HEK293 (cell line): ENCODE measurements around the gene MED13L.

ENCODE experiments used
- CTCF ChIA-PET: fragments of 350-600 bp; formaldehyde crosslinking; extraction: SDS; loops from one replicate; lab custom pipeline; 2021; ENCODE audit warnings: antibody characterized with exemption; lab: Yijun Ruan, JAX
- POLR2A ChIA-PET: fragments of 300-600 bp; formaldehyde crosslinking; extraction: SDS; loops from one replicate; lab custom pipeline; 2020; ENCODE audit warnings: antibody characterized with exemption, inconsistent platforms; lab: Yijun Ruan, JAX
- H3K27ac ChIP-seq: fragments of 200-500 bp; sonication (Bioruptor generic); 2 replicates; pipeline ENCODE4 v1.5.1; 2014; ENCODE audit warnings: low read depth, low read length, control low read depth, inconsistent platforms; ENCODE audit errors: extremely low read depth
- H3K36me3 ChIP-seq, 2 experiments: fragments of 200-500 bp in 1 of 2; sonication (Bioruptor generic) in 1 of 2; 1 replicate in 1 of 2; 2 replicates in 1 of 2; pipeline ENCODE4 v1.5.1; 2014 to 2017; ENCODE audit warnings: inconsistent platforms in 2 of 2, low read length in 2 of 2; ENCODE audit not compliant: control insufficient read depth in 2 of 2, insufficient read depth in 1 of 2
- H3K4me1 ChIP-seq: fragments of 200-500 bp; sonication (Bioruptor generic); 2 replicates; pipeline ENCODE4 v1.5.1; 2014; ENCODE audit warnings: mild to moderate bottlenecking, low read length, inconsistent platforms; ENCODE audit not compliant: control insufficient read depth, insufficient read depth
- H3K4me3 ChIP-seq: 2 replicates; pipeline ENCODE4 v1.5.1; 2011; ENCODE audit warnings: low read depth, mild to moderate bottlenecking, control low read depth, low read length, moderate library complexity
- H3K9me3 ChIP-seq: fragments of 200-500 bp; sonication (Bioruptor generic); 2 replicates; pipeline ENCODE4 v1.5.1; 2014; ENCODE audit warnings: low read depth, low read length, inconsistent platforms; ENCODE audit not compliant: control insufficient read depth, insufficient read depth
- ATF2 ChIP-seq: fragments of 450-650 bp; formaldehyde crosslinking; IDR thresholded peaks from 2 replicates; pipeline ENCODE4 v1.5.1; 2016; ENCODE audit warnings: missing biosample characterization, missing genetic modification characterization, low read depth
- EGR2 ChIP-seq: fragments of 450-650 bp; formaldehyde crosslinking; IDR thresholded peaks from 2 replicates; pipeline ENCODE4 v1.5.1; 2016; ENCODE audit warnings: low read depth, missing biosample characterization, missing genetic modification characterization
- GLI2 ChIP-seq: fragments of 450-650 bp; formaldehyde crosslinking; IDR thresholded peaks from 2 replicates; pipeline ENCODE4; 2017; ENCODE audit warnings: missing biosample characterization, missing genetic modification characterization, low read depth, borderline replicate concordance
- HIC1 ChIP-seq: fragments of 450-650 bp; formaldehyde crosslinking; IDR thresholded peaks from 2 replicates; pipeline ENCODE4 v1.5.1; 2016; ENCODE audit warnings: missing biosample characterization, missing genetic modification characterization
- MEIS1 ChIP-seq: sonication (generic); formaldehyde crosslinking; IDR thresholded peaks from 2 replicates; pipeline ENCODE4 v1.8.1; 2022; ENCODE audit warnings: missing genetic modification reagents, mild to moderate bottlenecking, borderline replicate concordance
- ZFP41 ChIP-seq: fragments of 450-650 bp; formaldehyde crosslinking; IDR thresholded peaks from 2 replicates; pipeline ENCODE4 v1.5.1; 2016; ENCODE audit warnings: missing biosample characterization, missing genetic modification characterization, borderline replicate concordance
- ZNF121 ChIP-seq: fragments of 450-650 bp; formaldehyde crosslinking; IDR thresholded peaks from 2 replicates; pipeline ENCODE4 v1.5.1; 2016; ENCODE audit warnings: missing biosample characterization, missing genetic modification characterization
- ZNF16 ChIP-seq: fragments of 450-650 bp; formaldehyde crosslinking; IDR thresholded peaks from 2 replicates; pipeline ENCODE4 v1.5.1; 2016; ENCODE audit warnings: low read depth, missing biosample characterization, missing genetic modification characterization
- ZNF19 ChIP-seq: fragments of 450-650 bp; formaldehyde crosslinking; IDR thresholded peaks from 2 replicates; pipeline ENCODE4; 2016; ENCODE audit warnings: missing biosample characterization, missing genetic modification characterization, low read depth
- ZNF239 ChIP-seq: fragments of 450-650 bp; formaldehyde crosslinking; IDR thresholded peaks from 2 replicates; pipeline ENCODE4 v1.5.1; 2016; ENCODE audit warnings: missing biosample characterization, missing genetic modification characterization
- ZNF501 ChIP-seq: fragments of 450-650 bp; formaldehyde crosslinking; IDR thresholded peaks from 2 replicates; pipeline ENCODE4 v1.5.1; 2016; ENCODE audit warnings: missing biosample characterization, missing genetic modification characterization
- ZNF585B ChIP-seq: fragments of 450-650 bp; formaldehyde crosslinking; IDR thresholded peaks from 2 replicates; pipeline ENCODE4 v1.5.1; 2016; ENCODE audit warnings: missing biosample characterization, missing genetic modification characterization
- ZNF626 ChIP-seq: fragments of 450-650 bp; sonication (Bioruptor Pico); formaldehyde crosslinking; IDR thresholded peaks from 2 replicates; pipeline ENCODE4 v1.5.1; 2018; ENCODE audit warnings: missing biosample characterization, missing genetic modification characterization, inconsistent platforms
- ZNF677 ChIP-seq: fragments of 450-650 bp; IDR thresholded peaks from 2 replicates; pipeline ENCODE4 v1.5.0; 2018; ENCODE audit warnings: missing biosample characterization, mild to moderate bottlenecking, missing genetic modification characterization, moderate library complexity
- TF ChIP-seq, protein P1 (sequence below): fragments of 450-650 bp; formaldehyde crosslinking; IDR thresholded peaks from 2 replicates; pipeline ENCODE4 v1.5.1; 2016; ENCODE audit warnings: missing biosample characterization, missing genetic modification characterization
- TF ChIP-seq, protein P2 (sequence below): fragments of 450-650 bp; formaldehyde crosslinking; IDR thresholded peaks from 2 replicates; pipeline ENCODE4 v1.5.1; 2016; ENCODE audit warnings: missing biosample characterization, missing genetic modification characterization
- TF ChIP-seq, protein P3 (sequence below): fragments of 450-650 bp; formaldehyde crosslinking; IDR thresholded peaks from 2 replicates; pipeline ENCODE4 v1.5.1; 2016; ENCODE audit warnings: missing biosample characterization, missing genetic modification characterization
- TF ChIP-seq, protein P4 (sequence below): fragments of 450-650 bp; formaldehyde crosslinking; IDR thresholded peaks from 2 replicates; pipeline ENCODE4 v1.5.1; 2016; ENCODE audit warnings: missing biosample characterization, missing genetic modification characterization

The MED13L gene

DNA sequence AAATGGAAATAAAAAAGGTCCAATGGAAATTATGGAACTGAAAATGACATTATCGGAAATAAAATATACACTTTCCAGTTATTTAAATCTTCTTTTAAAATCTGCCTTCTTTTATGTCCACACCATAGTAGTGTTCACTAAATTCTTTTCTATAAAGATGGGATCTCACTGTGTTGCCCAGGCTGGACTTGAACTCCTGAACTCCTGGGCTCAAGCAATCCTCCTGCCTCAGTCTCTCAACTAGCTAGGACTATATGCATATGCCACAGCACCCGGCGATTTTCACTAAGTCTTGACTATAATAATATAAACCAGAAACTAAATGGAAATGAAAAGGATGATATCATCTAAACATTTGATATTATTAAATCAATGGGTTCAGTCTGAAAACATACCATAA, 188.4 kb downstream of the MED13L start:
- Histone ChIP-seq H3K36me3 (no peaks in the 10 kb centered on the region), H3K9me3 (no peaks in the 10 kb centered on the region), H3K4me3 (no peak overlapping the region), H3K4me1 (peaks cover 20% of the 10 kb centered on the region), H3K27ac (no peak overlapping the region)
- POLR2A ChIA-PET, result no interaction called here
- CTCF ChIA-PET, result interaction anchor here (0.6 to 1.4 kb wide), 3 partner anchors 22 to 909 kb away, joined by 3 to 4 read pairs (median 4); no protein-coding TSS in a partner anchor
- TF ChIP-seq, protein P1, sequence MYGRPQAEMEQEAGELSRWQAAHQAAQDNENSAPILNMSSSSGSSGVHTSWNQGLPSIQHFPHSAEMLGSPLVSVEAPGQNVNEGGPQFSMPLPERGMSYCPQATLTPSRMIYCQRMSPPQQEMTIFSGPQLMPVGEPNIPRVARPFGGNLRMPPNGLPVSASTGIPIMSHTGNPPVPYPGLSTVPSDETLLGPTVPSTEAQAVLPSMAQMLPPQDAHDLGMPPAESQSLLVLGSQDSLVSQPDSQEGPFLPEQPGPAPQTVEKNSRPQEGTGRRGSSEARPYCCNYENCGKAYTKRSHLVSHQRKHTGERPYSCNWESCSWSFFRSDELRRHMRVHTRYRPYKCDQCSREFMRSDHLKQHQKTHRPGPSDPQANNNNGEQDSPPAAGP (tag by site-specific recombination), result no peak
- peak; percentile 50; the same call in 1 of the 2 replicates for TF ChIP-seq ZNF121 (tag by site-specific recombination)

GRCh38 chr12:116087962-116088361, 189.5 kb downstream of the MED13L start:
- Histone ChIP-seq H3K4me3 (no peak overlapping the region), H3K36me3 (no peaks in the 10 kb centered on the region; a peak in 1 of 3 replicates), H3K9me3 (no peaks in the 10 kb centered on the region), H3K4me1 (peaks cover 15% of the 10 kb centered on the region)
- CTCF ChIA-PET, result interaction anchor here (1.4 kb wide), 1 partner anchor 21 kb away, joined by 4 read pairs; no protein-coding TSS in a partner anchor
- POLR2A ChIA-PET, result interaction anchor here (0.6 kb wide), 1 partner anchor 289 kb away, joined by 3 read pairs; no protein-coding TSS in a partner anchor
- TF ChIP-seq ZNF19 (tag by site-specific recombination), result no peak
- 0 out of 2 replicates have a peak, but pooled peaks have one; percentile 22 for TF ChIP-seq EGR2
- TF ChIP-seq, protein P2, sequence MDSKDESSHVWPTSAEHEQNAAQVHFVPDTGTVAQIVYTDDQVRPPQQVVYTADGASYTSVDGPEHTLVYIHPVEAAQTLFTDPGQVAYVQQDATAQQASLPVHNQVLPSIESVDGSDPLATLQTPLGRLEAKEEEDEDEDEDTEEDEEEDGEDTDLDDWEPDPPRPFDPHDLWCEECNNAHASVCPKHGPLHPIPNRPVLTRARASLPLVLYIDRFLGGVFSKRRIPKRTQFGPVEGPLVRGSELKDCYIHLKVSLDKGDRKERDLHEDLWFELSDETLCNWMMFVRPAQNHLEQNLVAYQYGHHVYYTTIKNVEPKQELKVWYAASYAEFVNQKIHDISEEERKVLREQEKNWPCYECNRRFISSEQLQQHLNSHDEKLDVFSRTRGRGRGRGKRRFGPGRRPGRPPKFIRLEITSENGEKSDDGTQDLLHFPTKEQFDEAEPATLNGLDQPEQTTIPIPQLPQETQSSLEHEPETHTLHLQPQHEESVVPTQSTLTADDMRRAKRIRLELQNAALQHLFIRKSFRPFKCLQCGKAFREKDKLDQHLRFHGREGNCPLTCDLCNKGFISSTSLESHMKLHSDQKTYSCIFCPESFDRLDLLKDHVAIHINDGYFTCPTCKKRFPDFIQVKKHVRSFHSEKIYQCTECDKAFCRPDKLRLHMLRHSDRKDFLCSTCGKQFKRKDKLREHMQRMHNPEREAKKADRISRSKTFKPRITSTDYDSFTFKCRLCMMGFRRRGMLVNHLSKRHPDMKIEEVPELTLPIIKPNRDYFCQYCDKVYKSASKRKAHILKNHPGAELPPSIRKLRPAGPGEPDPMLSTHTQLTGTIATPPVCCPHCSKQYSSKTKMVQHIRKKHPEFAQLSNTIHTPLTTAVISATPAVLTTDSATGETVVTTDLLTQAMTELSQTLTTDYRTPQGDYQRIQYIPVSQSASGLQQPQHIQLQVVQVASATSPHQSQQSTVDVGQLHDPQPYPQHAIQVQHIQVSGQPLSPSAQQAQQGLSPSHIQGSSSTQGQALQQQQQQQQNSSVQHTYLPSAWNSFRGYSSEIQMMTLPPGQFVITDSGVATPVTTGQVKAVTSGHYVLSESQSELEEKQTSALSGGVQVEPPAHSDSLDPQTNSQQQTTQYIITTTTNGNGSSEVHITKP, result 0 out of 2 replicates have a peak, but pooled peaks have one; percentile 7
- TF ChIP-seq, all 188 proteins: peak for 2
- no peak overlapping the region for H3K27ac ChIP-seq

GRCh38 chr12:116087399-116087798, 190.1 kb downstream of the MED13L start:
- ChIA-PET POLR2A (no interaction called here), CTCF (interaction anchor here (1.3 kb wide), 1 partner anchor 149 kb away, joined by 6 read pairs; no protein-coding TSS in a partner anchor)
- no peaks in the 10 kb centered on the region; a peak in 1 of 3 replicates for H3K36me3 ChIP-seq
- H3K4me3 ChIP-seq, result no peak overlapping the region
- peaks cover 11% of the 10 kb centered on the region; the same call in 1 of the 2 replicates for H3K4me1 ChIP-seq
- H3K9me3 ChIP-seq, result no peaks in the 10 kb centered on the region
- H3K27ac ChIP-seq, result no peak overlapping the region
- TF ChIP-seq, protein P3, sequence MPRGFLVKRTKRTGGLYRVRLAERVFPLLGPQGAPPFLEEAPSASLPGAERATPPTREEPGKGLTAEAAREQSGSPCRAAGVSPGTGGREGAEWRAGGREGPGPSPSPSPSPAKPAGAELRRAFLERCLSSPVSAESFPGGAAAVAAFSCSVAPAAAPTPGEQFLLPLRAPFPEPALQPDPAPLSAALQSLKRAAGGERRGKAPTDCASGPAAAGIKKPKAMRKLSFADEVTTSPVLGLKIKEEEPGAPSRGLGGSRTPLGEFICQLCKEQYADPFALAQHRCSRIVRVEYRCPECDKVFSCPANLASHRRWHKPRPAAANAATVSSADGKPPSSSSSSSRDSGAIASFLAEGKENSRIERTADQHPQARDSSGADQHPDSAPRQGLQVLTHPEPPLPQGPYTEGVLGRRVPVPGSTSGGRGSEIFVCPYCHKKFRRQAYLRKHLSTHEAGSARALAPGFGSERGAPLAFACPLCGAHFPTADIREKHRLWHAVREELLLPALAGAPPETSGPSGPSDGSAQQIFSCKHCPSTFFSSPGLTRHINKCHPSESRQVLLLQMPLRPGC (tag by site-specific recombination), result no peak
- TF ChIP-seq ZNF626 (tag by site-specific recombination) (no peak), ZNF585B (tag by site-specific recombination) (no peak), ZFP41 (no peak), MEIS1 (CRISPR knock-in tag) (no peak), ZNF677 (no peak), ATF2 (tag by site-specific recombination) (no peak), ZNF501 (tag by site-specific recombination) (no peak), HIC1 (tag by site-specific recombination) (no peak), ZNF16 (no peak), GLI2 (tag by site-specific recombination) (no peak), ZNF239 (tag by site-specific recombination) (no peak)
- TF ChIP-seq, protein P4, sequence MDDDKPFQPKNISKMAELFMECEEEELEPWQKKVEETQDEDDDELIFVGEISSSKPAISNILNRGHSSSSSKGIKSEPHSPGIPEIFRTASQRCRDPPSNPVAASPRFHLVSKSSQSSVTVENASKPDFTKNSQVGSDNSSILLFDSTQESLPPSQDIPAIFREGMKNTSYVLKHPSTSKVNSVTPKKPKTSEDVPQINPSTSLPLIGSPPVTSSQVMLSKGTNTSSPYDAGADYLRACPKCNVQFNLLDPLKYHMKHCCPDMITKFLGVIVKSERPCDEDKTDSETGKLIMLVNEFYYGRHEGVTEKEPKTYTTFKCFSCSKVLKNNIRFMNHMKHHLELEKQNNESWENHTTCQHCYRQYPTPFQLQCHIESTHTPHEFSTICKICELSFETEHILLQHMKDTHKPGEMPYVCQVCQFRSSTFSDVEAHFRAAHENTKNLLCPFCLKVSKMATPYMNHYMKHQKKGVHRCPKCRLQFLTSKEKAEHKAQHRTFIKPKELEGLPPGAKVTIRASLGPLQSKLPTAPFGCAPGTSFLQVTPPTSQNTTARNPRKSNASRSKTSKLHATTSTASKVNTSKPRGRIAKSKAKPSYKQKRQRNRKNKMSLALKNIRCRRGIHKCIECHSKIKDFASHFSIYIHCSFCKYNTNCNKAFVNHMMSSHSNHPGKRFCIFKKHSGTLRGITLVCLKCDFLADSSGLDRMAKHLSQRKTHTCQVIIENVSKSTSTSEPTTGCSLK, result no peak
